ENCODE results near the gene LYL1. TPM values are rescaled to one million over a fixed set of nuclear protein-coding genes. Genes with fewer than 3 reads are reported as not detected.

The LYL1 gene
- total and polyA plus RNA-seq, 9 of the 15 experiments (the other 6 are each of a cell fraction or from before 2014, with no cell fraction given), result 1.3 to 266 (median 34.0) TPM

DNA sequence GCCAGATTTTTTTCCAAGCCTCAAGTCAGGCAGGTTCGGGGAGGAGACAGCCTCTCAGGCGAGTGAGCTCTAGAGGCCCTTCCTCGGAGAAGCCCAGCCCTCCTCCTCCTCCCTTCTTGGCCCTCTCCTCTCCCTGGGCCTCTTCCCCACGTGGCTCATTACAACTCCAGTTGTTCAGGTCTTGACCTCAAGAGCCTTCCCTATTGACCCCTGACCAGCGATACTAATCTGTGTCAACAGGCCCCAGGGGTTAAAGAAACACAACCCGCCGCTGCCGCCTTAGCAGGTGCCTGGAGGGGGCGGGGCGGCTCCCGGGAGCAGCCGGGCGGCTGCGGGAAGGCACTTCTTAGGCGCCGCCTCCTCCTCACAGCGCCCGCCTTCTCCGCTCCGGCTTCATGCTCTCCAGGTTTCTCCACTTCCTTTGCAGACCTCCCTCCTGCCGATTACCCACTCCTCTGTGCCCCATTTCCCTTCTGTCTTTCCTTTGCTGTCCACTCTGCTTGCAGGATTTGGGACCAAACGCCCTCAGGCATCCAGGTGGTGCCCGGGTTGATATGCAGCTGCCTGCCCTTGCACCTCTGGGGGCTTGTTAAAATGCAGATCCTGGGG, 51.0 kb downstream of the LYL1 start (continued):
- TF ChIP-seq, protein P1, sequence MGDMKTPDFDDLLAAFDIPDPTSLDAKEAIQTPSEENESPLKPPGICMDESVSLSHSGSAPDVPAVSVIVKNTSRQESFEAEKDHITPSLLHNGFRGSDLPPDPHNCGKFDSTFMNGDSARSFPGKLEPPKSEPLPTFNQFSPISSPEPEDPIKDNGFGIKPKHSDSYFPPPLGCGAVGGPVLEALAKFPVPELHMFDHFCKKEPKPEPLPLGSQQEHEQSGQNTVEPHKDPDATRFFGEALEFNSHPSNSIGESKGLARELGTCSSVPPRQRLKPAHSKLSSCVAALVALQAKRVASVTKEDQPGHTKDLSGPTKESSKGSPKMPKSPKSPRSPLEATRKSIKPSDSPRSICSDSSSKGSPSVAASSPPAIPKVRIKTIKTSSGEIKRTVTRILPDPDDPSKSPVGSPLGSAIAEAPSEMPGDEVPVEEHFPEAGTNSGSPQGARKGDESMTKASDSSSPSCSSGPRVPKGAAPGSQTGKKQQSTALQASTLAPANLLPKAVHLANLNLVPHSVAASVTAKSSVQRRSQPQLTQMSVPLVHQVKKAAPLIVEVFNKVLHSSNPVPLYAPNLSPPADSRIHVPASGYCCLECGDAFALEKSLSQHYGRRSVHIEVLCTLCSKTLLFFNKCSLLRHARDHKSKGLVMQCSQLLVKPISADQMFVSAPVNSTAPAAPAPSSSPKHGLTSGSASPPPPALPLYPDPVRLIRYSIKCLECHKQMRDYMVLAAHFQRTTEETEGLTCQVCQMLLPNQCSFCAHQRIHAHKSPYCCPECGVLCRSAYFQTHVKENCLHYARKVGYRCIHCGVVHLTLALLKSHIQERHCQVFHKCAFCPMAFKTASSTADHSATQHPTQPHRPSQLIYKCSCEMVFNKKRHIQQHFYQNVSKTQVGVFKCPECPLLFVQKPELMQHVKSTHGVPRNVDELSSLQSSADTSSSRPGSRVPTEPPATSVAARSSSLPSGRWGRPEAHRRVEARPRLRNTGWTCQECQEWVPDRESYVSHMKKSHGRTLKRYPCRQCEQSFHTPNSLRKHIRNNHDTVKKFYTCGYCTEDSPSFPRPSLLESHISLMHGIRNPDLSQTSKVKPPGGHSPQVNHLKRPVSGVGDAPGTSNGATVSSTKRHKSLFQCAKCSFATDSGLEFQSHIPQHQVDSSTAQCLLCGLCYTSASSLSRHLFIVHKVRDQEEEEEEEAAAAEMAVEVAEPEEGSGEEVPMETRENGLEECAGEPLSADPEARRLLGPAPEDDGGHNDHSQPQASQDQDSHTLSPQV (IDR thresholded peaks at IDR 0.05), result no peak
- TF ChIP-seq ELF2 (CRISPR knock-in tag; IDR thresholded peaks at IDR 0.05) (no peak), BRF1 (IDR thresholded peaks at IDR 0.05; ENCODE audit: borderline replicate concordance, extremely low read depth, insufficient read length) (no peak), TSC22D4 (tag; IDR thresholded peaks at IDR 0.05) (no peak), LARP7 (IDR thresholded peaks at IDR 0.05) (no peak), TRIM28 (IDR thresholded peaks at IDR 0.05) (no peak), TARDBP (IDR thresholded peaks at IDR 0.05) (no peak), RBFOX2 (IDR thresholded peaks at IDR 0.05; ENCODE audit: low read depth, low read length) (no peak), NFRKB (IDR thresholded peaks at IDR 0.05; ENCODE audit: low read depth) (no peak), SREBF2 (CRISPR knock-in tag; IDR thresholded peaks at IDR 0.05) (no peak), MED1 (CRISPR knock-in tag; IDR thresholded peaks at IDR 0.05; ENCODE audit: borderline replicate concordance) (no peak), NFE2 (IDR thresholded peaks at IDR 0.05; ENCODE audit: low read depth) (no peak), GTF2E2 (tag; IDR thresholded peaks at IDR 0.05) (no peak), EHMT2 (IDR thresholded peaks at IDR 0.05) (no peak), ZFPM2 (CRISPR knock-in tag; IDR thresholded peaks at IDR 0.05) (no peak)
- TF ChIP-seq, protein P2, sequence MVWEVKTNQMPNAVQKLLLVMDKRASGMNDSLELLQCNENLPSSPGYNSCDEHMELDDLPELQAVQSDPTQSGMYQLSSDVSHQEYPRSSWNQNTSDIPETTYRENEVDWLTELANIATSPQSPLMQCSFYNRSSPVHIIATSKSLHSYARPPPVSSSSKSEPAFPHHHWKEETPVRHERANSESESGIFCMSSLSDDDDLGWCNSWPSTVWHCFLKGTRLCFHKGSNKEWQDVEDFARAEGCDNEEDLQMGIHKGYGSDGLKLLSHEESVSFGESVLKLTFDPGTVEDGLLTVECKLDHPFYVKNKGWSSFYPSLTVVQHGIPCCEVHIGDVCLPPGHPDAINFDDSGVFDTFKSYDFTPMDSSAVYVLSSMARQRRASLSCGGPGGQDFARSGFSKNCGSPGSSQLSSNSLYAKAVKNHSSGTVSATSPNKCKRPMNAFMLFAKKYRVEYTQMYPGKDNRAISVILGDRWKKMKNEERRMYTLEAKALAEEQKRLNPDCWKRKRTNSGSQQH (CRISPR knock-in tag; IDR thresholded peaks at IDR 0.05), result no peak
- TF ChIP-seq, protein P3, sequence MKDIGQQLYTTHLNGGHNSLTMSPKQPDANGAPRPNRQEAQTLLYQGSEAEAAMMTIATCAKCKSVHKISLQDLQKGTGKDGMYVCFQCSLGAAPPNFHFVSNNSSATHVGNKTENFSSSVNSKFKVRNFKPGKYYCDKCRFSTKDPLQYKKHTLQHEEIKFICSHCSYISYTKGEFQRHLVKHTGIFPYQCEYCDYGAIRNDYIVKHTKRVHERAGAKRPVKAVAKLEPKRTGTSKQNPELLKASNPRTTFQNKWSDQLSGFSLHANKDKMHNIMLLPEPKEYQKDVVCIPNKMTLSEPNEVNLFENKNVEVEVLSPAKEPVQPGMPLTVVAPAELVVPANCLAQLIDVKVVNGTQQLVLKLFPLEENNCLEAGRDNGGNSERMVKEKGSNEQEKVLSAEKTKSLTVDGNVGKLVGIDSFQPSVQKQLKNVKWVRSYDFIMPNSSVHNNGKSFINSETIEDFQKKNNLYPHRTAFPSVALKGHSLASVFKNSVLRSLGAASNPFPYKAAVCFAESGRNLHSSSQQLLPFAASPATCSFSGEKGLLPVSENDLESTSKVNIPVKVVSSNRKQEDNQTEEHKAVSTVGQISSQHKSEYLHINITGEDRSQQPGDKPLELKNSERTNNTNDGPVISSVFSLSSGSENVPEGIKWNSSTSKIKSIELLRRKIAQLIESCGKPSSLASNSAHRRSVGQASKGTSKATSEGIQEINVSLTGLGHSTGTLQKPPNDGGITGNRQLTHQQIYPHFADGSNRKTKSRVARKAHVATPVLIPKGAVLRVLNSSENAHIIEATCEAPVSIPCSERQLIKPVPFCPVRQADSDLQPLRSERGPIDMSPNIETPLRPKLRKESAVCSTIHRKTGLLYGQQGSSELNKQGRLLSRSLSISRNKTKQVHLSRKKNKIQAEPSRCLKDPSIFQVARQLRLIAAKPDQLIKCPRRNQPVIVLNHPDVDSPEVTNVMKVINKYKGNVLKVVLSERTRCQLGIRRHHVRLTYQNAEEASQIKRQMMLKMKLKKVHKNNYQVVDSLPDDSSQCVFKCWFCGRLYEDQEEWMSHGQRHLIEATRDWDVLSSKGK (CRISPR knock-in tag; IDR thresholded peaks at IDR 0.05), result no peak
- TF ChIP-seq, protein P4, sequence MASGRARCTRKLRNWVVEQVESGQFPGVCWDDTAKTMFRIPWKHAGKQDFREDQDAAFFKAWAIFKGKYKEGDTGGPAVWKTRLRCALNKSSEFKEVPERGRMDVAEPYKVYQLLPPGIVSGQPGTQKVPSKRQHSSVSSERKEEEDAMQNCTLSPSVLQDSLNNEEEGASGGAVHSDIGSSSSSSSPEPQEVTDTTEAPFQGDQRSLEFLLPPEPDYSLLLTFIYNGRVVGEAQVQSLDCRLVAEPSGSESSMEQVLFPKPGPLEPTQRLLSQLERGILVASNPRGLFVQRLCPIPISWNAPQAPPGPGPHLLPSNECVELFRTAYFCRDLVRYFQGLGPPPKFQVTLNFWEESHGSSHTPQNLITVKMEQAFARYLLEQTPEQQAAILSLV (tag; IDR thresholded peaks at IDR 0.05), result no peak

Data from K562 (cell line).